ENCODE results near the gene AWAT2.

Gene AWAT2

DNA sequence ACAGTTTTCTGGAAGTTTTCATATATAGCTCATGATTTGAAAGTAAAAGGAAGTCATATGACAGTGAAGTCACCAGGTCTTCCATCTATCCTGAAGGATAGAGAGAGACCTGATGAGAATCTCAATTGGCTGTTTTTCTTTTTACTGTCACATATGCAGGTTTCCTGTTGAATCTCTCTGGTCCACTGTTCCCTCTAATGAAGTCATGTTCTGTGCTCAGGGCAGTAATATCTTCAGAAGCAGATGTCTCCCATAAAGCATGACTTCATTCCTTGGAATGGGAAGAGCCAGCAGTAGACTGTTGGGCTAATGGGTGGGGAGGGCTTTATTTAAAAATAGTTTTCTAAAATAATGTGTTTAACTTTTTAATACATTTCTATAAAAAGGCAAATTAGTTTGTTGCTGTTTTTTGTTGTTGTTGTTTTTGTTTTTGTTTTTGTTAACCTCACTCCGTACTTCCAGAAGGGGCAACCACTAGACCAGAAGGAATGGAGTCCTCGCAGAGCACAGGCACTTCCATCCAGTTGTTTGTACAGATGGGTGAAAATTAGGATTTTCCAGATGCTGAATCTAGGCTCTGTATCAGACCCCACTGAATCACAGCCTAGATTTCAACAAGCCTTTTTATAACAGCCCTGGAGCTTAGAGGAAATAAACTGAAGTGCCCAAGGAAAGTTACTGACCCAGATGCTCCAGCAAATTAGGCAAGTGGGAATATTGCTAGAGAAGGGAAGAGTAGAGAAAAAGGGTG, 54.2 kb downstream of the AWAT2 start:
- Histone ChIP-seq H3K79me2 (ENCODE audit: insufficient read depth, low read length) (no peaks in the 10 kb centered on the region), H3K4me2 (ENCODE audit: low read depth, low read length, poor library complexity, severe bottlenecking) (no peak overlapping the region), H3K4me3 (ENCODE audit: insufficient read depth, low read length, poor library complexity, severe bottlenecking) (no peak overlapping the region), H3K36me3 (ENCODE audit: low read length) (no peaks in the 10 kb centered on the region), H3K27ac (ENCODE audit: low read depth, low read length) (no peak overlapping the region), H4K20me1 (ENCODE audit: low read depth, low read length) (no peaks in the 10 kb centered on the region), H3K27me3 (ENCODE audit: low read length) (no peaks in the 10 kb centered on the region), H3K9me2 (replicated peaks; ENCODE audit: insufficient read depth, low read length) (no peaks in the 10 kb centered on the region), H3K9me3 (ENCODE audit: insufficient read depth, low read length) (no peaks in the 10 kb centered on the region), H3K9ac (ENCODE audit: low read length) (no peak overlapping the region), H3F3A (ENCODE audit: insufficient read depth) (no peaks in the 10 kb centered on the region), H2AFZ (ENCODE audit: low read depth, low read length, severe bottlenecking) (no peak overlapping the region)
- TF ChIP-seq, protein P1, sequence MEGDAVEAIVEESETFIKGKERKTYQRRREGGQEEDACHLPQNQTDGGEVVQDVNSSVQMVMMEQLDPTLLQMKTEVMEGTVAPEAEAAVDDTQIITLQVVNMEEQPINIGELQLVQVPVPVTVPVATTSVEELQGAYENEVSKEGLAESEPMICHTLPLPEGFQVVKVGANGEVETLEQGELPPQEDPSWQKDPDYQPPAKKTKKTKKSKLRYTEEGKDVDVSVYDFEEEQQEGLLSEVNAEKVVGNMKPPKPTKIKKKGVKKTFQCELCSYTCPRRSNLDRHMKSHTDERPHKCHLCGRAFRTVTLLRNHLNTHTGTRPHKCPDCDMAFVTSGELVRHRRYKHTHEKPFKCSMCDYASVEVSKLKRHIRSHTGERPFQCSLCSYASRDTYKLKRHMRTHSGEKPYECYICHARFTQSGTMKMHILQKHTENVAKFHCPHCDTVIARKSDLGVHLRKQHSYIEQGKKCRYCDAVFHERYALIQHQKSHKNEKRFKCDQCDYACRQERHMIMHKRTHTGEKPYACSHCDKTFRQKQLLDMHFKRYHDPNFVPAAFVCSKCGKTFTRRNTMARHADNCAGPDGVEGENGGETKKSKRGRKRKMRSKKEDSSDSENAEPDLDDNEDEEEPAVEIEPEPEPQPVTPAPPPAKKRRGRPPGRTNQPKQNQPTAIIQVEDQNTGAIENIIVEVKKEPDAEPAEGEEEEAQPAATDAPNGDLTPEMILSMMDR (IDR thresholded peaks at IDR 0.05; ENCODE audit: insufficient read depth, low read length, poor library complexity, severe bottlenecking), result no peak
- TF ChIP-seq EZH2phosphoT487 (conservative IDR thresholded peaks at IDR 0.05; ENCODE audit: low read length), result no peak

DNA sequence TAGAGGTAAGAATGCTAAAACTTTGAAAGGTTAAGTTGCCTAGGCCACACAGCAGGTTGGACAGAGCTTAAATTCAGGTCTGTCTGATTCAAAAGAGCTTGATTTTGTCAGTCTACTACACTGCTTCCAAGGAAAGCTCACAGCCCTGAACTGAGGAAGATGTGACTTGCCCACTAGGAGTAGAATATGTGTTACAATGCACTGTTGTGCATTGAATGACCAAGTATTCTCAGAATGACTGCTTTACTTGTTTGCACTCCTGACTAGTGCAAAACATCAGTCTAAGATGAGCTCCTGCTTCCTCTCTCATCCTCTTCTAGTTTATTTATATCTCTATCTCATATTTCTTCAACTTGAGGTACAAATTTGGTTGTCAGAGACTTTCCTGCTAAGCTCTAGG, 56.2 kb downstream of the AWAT2 start:
- H3K4me2 ChIP-seq (ENCODE audit: low read depth, low read length, poor library complexity, severe bottlenecking), result no peak overlapping the region
- H3K79me2 ChIP-seq (ENCODE audit: insufficient read depth, low read length), result no peaks in the 10 kb centered on the region
- H3F3A ChIP-seq (ENCODE audit: insufficient read depth), result no peaks in the 10 kb centered on the region
- no peaks in the 10 kb centered on the region for H4K20me1 ChIP-seq (ENCODE audit: low read depth, low read length)
- TF ChIP-seq, protein P1 (IDR thresholded peaks at IDR 0.05; ENCODE audit: insufficient read depth, low read length, poor library complexity, severe bottlenecking), result no peak
- no peak for TF ChIP-seq EZH2phosphoT487 (conservative IDR thresholded peaks at IDR 0.05; ENCODE audit: low read length)
- no peaks in the 10 kb centered on the region for H3K9me3 ChIP-seq (ENCODE audit: insufficient read depth, low read length)
- H2AFZ ChIP-seq (ENCODE audit: low read depth, low read length, severe bottlenecking), result no peak overlapping the region
- H3K27me3 ChIP-seq (ENCODE audit: low read length), result no peaks in the 10 kb centered on the region
- H3K36me3 ChIP-seq (ENCODE audit: low read length), result no peaks in the 10 kb centered on the region
- no peak overlapping the region for H3K4me3 ChIP-seq (ENCODE audit: insufficient read depth, low read length, poor library complexity, severe bottlenecking)
- no peak overlapping the region for H3K9ac ChIP-seq (ENCODE audit: low read length)
- H3K27ac ChIP-seq (ENCODE audit: low read depth, low read length), result no peak overlapping the region
- no peaks in the 10 kb centered on the region for H3K9me2 ChIP-seq (replicated peaks; ENCODE audit: insufficient read depth, low read length)

DNA sequence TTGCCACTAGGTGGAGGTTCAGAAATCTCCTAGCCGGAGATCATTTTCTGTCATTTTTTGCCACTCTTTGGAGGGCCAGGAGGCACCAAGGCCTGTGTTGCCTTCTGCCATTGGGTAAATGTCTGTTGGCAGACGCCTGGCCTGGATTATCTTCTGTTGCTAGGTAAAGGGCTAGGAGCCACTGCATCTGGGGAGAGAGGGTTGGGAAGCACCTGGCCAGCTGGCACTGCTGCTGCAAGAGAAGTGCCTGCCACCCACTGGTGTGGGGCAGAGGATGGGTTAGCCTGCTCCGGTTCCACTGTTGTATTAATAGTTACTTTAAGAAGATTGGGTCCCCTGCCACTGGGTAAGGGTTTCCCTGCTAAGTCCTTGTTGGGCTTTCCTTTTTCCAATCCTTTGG, 58.1 kb downstream of the AWAT2 start:
- Histone ChIP-seq H3K27me3 (ENCODE audit: low read length) (no peaks in the 10 kb centered on the region), H3K4me2 (ENCODE audit: low read depth, low read length, poor library complexity, severe bottlenecking) (no peak overlapping the region), H3K79me2 (ENCODE audit: insufficient read depth, low read length) (no peaks in the 10 kb centered on the region), H3K27ac (ENCODE audit: low read depth, low read length) (no peak overlapping the region), H3K36me3 (ENCODE audit: low read length) (no peaks in the 10 kb centered on the region), H4K20me1 (ENCODE audit: low read depth, low read length) (no peaks in the 10 kb centered on the region), H3K9me2 (replicated peaks; ENCODE audit: insufficient read depth, low read length) (no peaks in the 10 kb centered on the region), H3K9me3 (ENCODE audit: insufficient read depth, low read length) (no peaks in the 10 kb centered on the region), H3F3A (ENCODE audit: insufficient read depth) (no peaks in the 10 kb centered on the region), H2AFZ (ENCODE audit: low read depth, low read length, severe bottlenecking) (no peak overlapping the region), H3K9ac (ENCODE audit: low read length) (no peak overlapping the region), H3K4me3 (ENCODE audit: insufficient read depth, low read length, poor library complexity, severe bottlenecking) (no peak overlapping the region)
- no peak for TF ChIP-seq EZH2phosphoT487 (conservative IDR thresholded peaks at IDR 0.05; ENCODE audit: low read length)
- TF ChIP-seq, protein P1 (IDR thresholded peaks at IDR 0.05; ENCODE audit: insufficient read depth, low read length, poor library complexity, severe bottlenecking), result no peak
